ENCODE results near the gene DHX8.
A peak's percentile ranks its signal among the peaks of the same experiment; 100 is the strongest.
"Not testable (repeated sequence)": the region's sequence is repeated elsewhere in the genome, so short reads cannot be mapped to it uniquely, and the experiment has no call there.

DHX8 gene

GRCh38 chr17:43482103-43483012, 1.4 kb upstream of the DHX8 start:
- Histone ChIP-seq H2AFZ (ENCODE audit: low read depth, low read length) (peak overlapping the region; percentile 82), H3K9ac (ENCODE audit: low read depth, low read length) (peak overlapping the region; percentile 57), H3K4me1 (ENCODE audit: insufficient read depth, low read length) (peaks cover 31% of the 10 kb centered on the region), H3K27ac (ENCODE audit: low read length) (no peak overlapping the region), H4K20me1 (ENCODE audit: insufficient read depth, low read length) (peaks cover 4% of the 10 kb centered on the region; the same call in 1 of the 2 replicates), H3K4me3 (ENCODE audit: low read depth in 1 of 2, low read length in 2 of 2) (no peak overlapping the region), H3K27me3 (ENCODE audit: insufficient read depth, low read length, poor library complexity) (no peaks in the 10 kb centered on the region), H3K79me2 (ENCODE audit: insufficient read depth, low read length) (peaks cover 36% of the 10 kb centered on the region), H3K36me3 (ENCODE audit: insufficient read depth, low read length) (no peaks in the 10 kb centered on the region), H3K9me3 (ENCODE audit: insufficient read depth, low read length, severe bottlenecking) (no peaks in the 10 kb centered on the region), H3K4me2 (ENCODE audit: insufficient read depth, low read length) (no peak overlapping the region)
- TF ChIP-seq, protein P1, sequence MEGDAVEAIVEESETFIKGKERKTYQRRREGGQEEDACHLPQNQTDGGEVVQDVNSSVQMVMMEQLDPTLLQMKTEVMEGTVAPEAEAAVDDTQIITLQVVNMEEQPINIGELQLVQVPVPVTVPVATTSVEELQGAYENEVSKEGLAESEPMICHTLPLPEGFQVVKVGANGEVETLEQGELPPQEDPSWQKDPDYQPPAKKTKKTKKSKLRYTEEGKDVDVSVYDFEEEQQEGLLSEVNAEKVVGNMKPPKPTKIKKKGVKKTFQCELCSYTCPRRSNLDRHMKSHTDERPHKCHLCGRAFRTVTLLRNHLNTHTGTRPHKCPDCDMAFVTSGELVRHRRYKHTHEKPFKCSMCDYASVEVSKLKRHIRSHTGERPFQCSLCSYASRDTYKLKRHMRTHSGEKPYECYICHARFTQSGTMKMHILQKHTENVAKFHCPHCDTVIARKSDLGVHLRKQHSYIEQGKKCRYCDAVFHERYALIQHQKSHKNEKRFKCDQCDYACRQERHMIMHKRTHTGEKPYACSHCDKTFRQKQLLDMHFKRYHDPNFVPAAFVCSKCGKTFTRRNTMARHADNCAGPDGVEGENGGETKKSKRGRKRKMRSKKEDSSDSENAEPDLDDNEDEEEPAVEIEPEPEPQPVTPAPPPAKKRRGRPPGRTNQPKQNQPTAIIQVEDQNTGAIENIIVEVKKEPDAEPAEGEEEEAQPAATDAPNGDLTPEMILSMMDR (IDR thresholded peaks at IDR 0.05; ENCODE audit: borderline replicate concordance, extremely low read depth, low read length, poor library complexity, severe bottlenecking): no peak
- no peak for TF ChIP-seq EZH2 (IDR thresholded peaks at IDR 0.05; ENCODE audit: borderline replicate concordance, low read depth, low read length, severe bottlenecking)
- ATAC-seq (ENCODE audit: insufficient read depth, low read depth) (no peak), DNase-seq (no peak)

- Histone ChIP-seq H3K27me3 (ENCODE audit: insufficient read depth, low read length, poor library complexity) (no peaks in the 10 kb centered on the region), H3K9ac (ENCODE audit: low read depth, low read length) (no peak overlapping the region), H3K9me3 (ENCODE audit: insufficient read depth, low read length, severe bottlenecking) (no peaks in the 10 kb centered on the region), H3K4me3 (ENCODE audit: low read depth in 1 of 2, low read length in 2 of 2) (no peak overlapping the region), H2AFZ (ENCODE audit: low read depth, low read length) (no peak overlapping the region), H3K27ac (ENCODE audit: low read length) (no peak overlapping the region), H4K20me1 (ENCODE audit: insufficient read depth, low read length) (peaks cover 4% of the 10 kb centered on the region; the same call in 1 of the 2 replicates), H3K79me2 (ENCODE audit: insufficient read depth, low read length) (peaks cover 42% of the 10 kb centered on the region), H3K4me1 (ENCODE audit: insufficient read depth, low read length) (peaks cover 11% of the 10 kb centered on the region), H3K36me3 (ENCODE audit: insufficient read depth, low read length) (peaks cover 58% of the 10 kb centered on the region), H3K4me2 (ENCODE audit: insufficient read depth, low read length) (no peak overlapping the region)
- DNase-seq (no peak), ATAC-seq (ENCODE audit: insufficient read depth, low read depth) (no peak)
- TF ChIP-seq EZH2 (IDR thresholded peaks at IDR 0.05; ENCODE audit: borderline replicate concordance, low read depth, low read length, severe bottlenecking): no peak
- TF ChIP-seq, protein P1 (IDR thresholded peaks at IDR 0.05; ENCODE audit: borderline replicate concordance, extremely low read depth, low read length, poor library complexity, severe bottlenecking): no peak
These were observed 6.8 kb downstream of the DHX8 start for GRCh38 chr17:43490621-43491020.

DNA sequence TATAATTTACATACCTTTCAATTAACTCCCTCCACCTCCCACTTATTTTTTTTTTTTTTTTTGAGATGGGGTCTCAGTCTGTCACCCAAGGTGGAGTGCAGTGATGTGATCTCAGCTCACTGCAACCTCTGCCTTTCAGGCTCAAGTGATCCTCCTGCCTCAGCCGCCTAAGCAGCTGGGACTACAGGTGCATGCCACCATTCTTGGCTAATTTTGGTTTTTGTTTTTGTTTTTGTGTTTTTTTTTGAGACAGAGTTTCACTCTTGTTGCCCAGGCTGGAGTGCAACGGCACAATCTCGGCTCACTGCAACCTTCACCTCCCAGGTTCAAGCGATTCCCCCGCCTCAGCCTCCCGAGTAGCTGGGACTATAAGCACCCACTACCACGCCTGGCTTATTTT, 25.7 kb downstream of the DHX8 start:
- not testable (repeated sequence) for H3K9me3 ChIP-seq (ENCODE audit: insufficient read depth, low read length, severe bottlenecking); ATAC-seq (ENCODE audit: insufficient read depth, low read depth); H4K20me1 ChIP-seq (ENCODE audit: insufficient read depth, low read length); H3K9ac ChIP-seq (ENCODE audit: low read depth, low read length); H2AFZ ChIP-seq (ENCODE audit: low read depth, low read length); H3K27ac ChIP-seq (ENCODE audit: low read length); DNase-seq; H3K4me1 ChIP-seq (ENCODE audit: insufficient read depth, low read length); H3K27me3 ChIP-seq (ENCODE audit: insufficient read depth, low read length, poor library complexity); H3K4me3 ChIP-seq (ENCODE audit: low read depth in 1 of 2, low read length in 2 of 2); H3K4me2 ChIP-seq (ENCODE audit: insufficient read depth, low read length); H3K79me2 ChIP-seq (ENCODE audit: insufficient read depth, low read length)
- peaks cover 95% of the 10 kb centered on the region for H3K36me3 ChIP-seq (ENCODE audit: insufficient read depth, low read length)

- not testable (repeated sequence) for H4K20me1 ChIP-seq (ENCODE audit: insufficient read depth, low read length); ATAC-seq (ENCODE audit: insufficient read depth, low read depth); H3K27ac ChIP-seq (ENCODE audit: low read length); H3K9ac ChIP-seq (ENCODE audit: low read depth, low read length); H3K4me3 ChIP-seq (ENCODE audit: low read depth in 1 of 2, low read length in 2 of 2); H3K9me3 ChIP-seq (ENCODE audit: insufficient read depth, low read length, severe bottlenecking); H3K79me2 ChIP-seq (ENCODE audit: insufficient read depth, low read length); DNase-seq; H3K27me3 ChIP-seq (ENCODE audit: insufficient read depth, low read length, poor library complexity); H3K4me2 ChIP-seq (ENCODE audit: insufficient read depth, low read length); H3K4me1 ChIP-seq (ENCODE audit: insufficient read depth, low read length); H2AFZ ChIP-seq (ENCODE audit: low read depth, low read length)
- H3K36me3 ChIP-seq (ENCODE audit: insufficient read depth, low read length): peaks cover 94% of the 10 kb centered on the region
These were observed 27.4 kb downstream of the DHX8 start for GRCh38 chr17:43511199-43511598.

All from DND-41 (cell line).